ENCODE data around the gene APBA2. TPM values are rescaled to one million over a fixed set of nuclear protein-coding genes. Genes with fewer than 3 reads are reported as not detected.
A peak's percentile ranks its signal among the peaks of the same experiment; 100 is the strongest.

The APBA2 gene
- total and polyA plus RNA-seq, 7 donors, result 0.06 to 0.36 (median 0.08) TPM; not detected in 2

GRCh38 chr15:29130951-29131839 lies 245.4 kb downstream of the APBA2 start:
- WGBS, 3 donors, result 57 to 62% (median 61%) methylated on average over 19 of the region's 19 CpGs
- no peak for DNase-seq
- Histone ChIP-seq H3K4me1 (no peaks in the 10 kb centered on the region), H3K4me3 (no peak overlapping the region), H3K9me3 (no peaks in the 10 kb centered on the region), H3K27ac (no peak overlapping the region), H3K36me3 (ENCODE audit: insufficient read depth in 1 of 2, low read depth in 1 of 2) (no peaks in the 10 kb centered on the region), H3K27me3 (ENCODE audit: insufficient read depth in 3 of 3, low read length in 2 of 3) (peaks cover 0 to 3% (median 2%) of the 10 kb centered on the region in 3 donors)
- ATAC-seq, result no peak
- intact Hi-C loops (cut with DNase I), result no loop called here
- no peak for TF ChIP-seq CTCF (IDR thresholded peaks at IDR 0.05)

- Histone ChIP-seq H3K4me1 (no peaks in the 10 kb centered on the region), H3K36me3 (ENCODE audit: insufficient read depth in 1 of 2, low read depth in 1 of 2) (no peaks in the 10 kb centered on the region), H3K27me3 (ENCODE audit: insufficient read depth in 3 of 3, low read length in 2 of 3) (peaks cover 0 to 7% (median 2%) of the 10 kb centered on the region in 3 donors), H3K27ac (no peak overlapping the region), H3K9me3 (no peaks in the 10 kb centered on the region), H3K4me3 (no peak overlapping the region)
- intact Hi-C loops (cut with DNase I), result no loop called here
- WGBS, 3 donors, result 28 to 44% (median 37%) methylated on average over 23 of the region's 23 CpGs
- TF ChIP-seq CTCF (IDR thresholded peaks at IDR 0.05), result no peak
- no peak for ATAC-seq
- DNase-seq, result peak in 1 of 2 donors; percentile 23
Observed at GRCh38 chr15:29131840-29132420, 246.2 kb downstream of the APBA2 start.

GRCh38 chr15:29132735-29133181 lies 247.0 kb downstream of the APBA2 start:
- peak in 1 of 2 donors; percentile 36 for DNase-seq
- Histone ChIP-seq H3K36me3 (ENCODE audit: insufficient read depth in 1 of 2, low read depth in 1 of 2) (no peaks in the 10 kb centered on the region), H3K4me3 (no peak overlapping the region), H3K4me1 (no peaks in the 10 kb centered on the region), H3K27ac (no peak overlapping the region), H3K27me3 (ENCODE audit: insufficient read depth in 3 of 3, low read length in 2 of 3) (peaks cover 0 to 13% (median 2%) of the 10 kb centered on the region in 3 donors), H3K9me3 (no peaks in the 10 kb centered on the region)
- TF ChIP-seq CTCF (IDR thresholded peaks at IDR 0.05), result no peak
- no peak for ATAC-seq
- WGBS, 3 donors, result 67 to 75% (median 73%) methylated on average over 10 to 14 of the region's 14 CpGs
- intact Hi-C loops (cut with DNase I), result no loop called here

- Histone ChIP-seq H3K4me3 (no peak overlapping the region), H3K36me3 (ENCODE audit: insufficient read depth in 1 of 2, low read depth in 1 of 2) (no peaks in the 10 kb centered on the region), H3K27ac (no peak overlapping the region), H3K4me1 (no peaks in the 10 kb centered on the region), H3K9me3 (no peaks in the 10 kb centered on the region), H3K27me3 (ENCODE audit: insufficient read depth in 3 of 3, low read length in 2 of 3) (peaks cover 0 to 16% (median 2%) of the 10 kb centered on the region in 3 donors)
- intact Hi-C loops (cut with DNase I), result no loop called here
- WGBS, 3 donors, result 78 to 95% (median 84%) methylated on average over 8 of the region's 8 CpGs
- ATAC-seq (no peak), DNase-seq (peak in 1 of 2 donors; percentile 18)
- no peak for TF ChIP-seq CTCF (IDR thresholded peaks at IDR 0.05)
Observed at GRCh38 chr15:29133321-29133720, 247.5 kb downstream of the APBA2 start.

All from psoas muscle (tissue), 8 donors.